H1 (cell line): Measurements from ENCODE around the gene WIPI1. TPM values are rescaled to one million over a fixed set of nuclear protein-coding genes. Genes with fewer than 3 reads are reported as not detected.

Source experiments
- CTCF ChIA-PET: fragments of 300-600 bp; sonication (Branson Sonifier 250); formaldehyde crosslinking; loops from one replicate; lab custom pipeline; 2021; ENCODE audit not compliant: partially characterized antibody; lab: Charles Lee
- POLR2A ChIA-PET: fragments of 300-600 bp; sonication (Branson Sonifier 250); formaldehyde crosslinking; loops from one replicate; lab custom pipeline; 2021; ENCODE audit warnings: inconsistent platforms; ENCODE audit not compliant: partially characterized antibody; lab: Charles Lee
- DNase-seq, 2 experiments: peaks; one replicate each; pipeline versions ENCODE4 v3.0.0 to v3.0.0-alpha.2; 2010 to 2022; ENCODE audit warnings: low spot score in 2 of 2, low read depth in 1 of 2, mixed read lengths in 1 of 2
- FAIRE-seq: peaks from 2 replicates; lab custom pipeline; 2011; peaks lifted over from hg19 to GRCh38; lab: Jason Lieb, UNC
- H2AFZ ChIP-seq: 2 replicates; pipeline ENCODE4 v1.8.1; 2012; ENCODE audit warnings: low read length, inconsistent platforms
- H2AK5ac ChIP-seq: 2 replicates; pipeline ENCODE4 v1.6.1; 2013; ENCODE audit warnings: low read depth, low read length
- H2BK120ac ChIP-seq: replicated peaks from 2 replicates; pipeline ENCODE3; 2013; ENCODE audit warnings: low read depth, low read length, inconsistent platforms
- H2BK12ac ChIP-seq: 2 replicates; pipeline ENCODE4 v1.6.1; 2013; ENCODE audit warnings: low read depth, low read length
- H2BK15ac ChIP-seq: 2 replicates; pipeline ENCODE4 v1.6.1; 2013; ENCODE audit warnings: low read length
- H2BK20ac ChIP-seq: 2 replicates; pipeline ENCODE4 v1.6.1; 2013; ENCODE audit warnings: low read length
- H2BK5ac ChIP-seq: 2 replicates; pipeline ENCODE4 v1.6.1; 2013; ENCODE audit warnings: low read depth, low read length
- H3K14ac ChIP-seq: 2 replicates; pipeline ENCODE4 v1.6.1; 2013; ENCODE audit warnings: inconsistent platforms; ENCODE audit not compliant: insufficient read length
- H3K18ac ChIP-seq: 2 replicates; pipeline ENCODE4 v1.6.1; 2013; ENCODE audit warnings: low read length; ENCODE audit errors: extremely low read depth
- H3K23ac ChIP-seq: 2 replicates; pipeline ENCODE4 v1.6.1; 2013; ENCODE audit warnings: inconsistent platforms; ENCODE audit not compliant: insufficient read length
- H3K23me2 ChIP-seq: 2 replicates; pipeline ENCODE4 v1.6.1; 2013; ENCODE audit warnings: low read depth, low read length
- H3K27ac ChIP-seq: 2 replicates; pipeline ENCODE4 v1.6.1; 2011; ENCODE audit warnings: low read depth, low read length, inconsistent platforms
- H3K27me3 ChIP-seq, 4 experiments: replicated peaks in 1 of 4; 1 replicate in 1 of 4; 2 replicates in 3 of 4; pipeline versions ENCODE4 v1.6.1 to v1.8.1; 2011 to 2013; ENCODE audit warnings: low read length in 3 of 4, mild to moderate bottlenecking in 3 of 4, inconsistent platforms in 2 of 4, mixed read lengths in 2 of 4, moderate library complexity in 1 of 4; ENCODE audit not compliant: control insufficient read depth in 3 of 4, insufficient read depth in 3 of 4; ENCODE audit errors: extremely low read depth in 1 of 4
- H3K36me3 ChIP-seq, 4 experiments: 2 replicates each; pipeline versions ENCODE4 v1.6.1 to v1.8.1; 2011 to 2013; ENCODE audit warnings: mild to moderate bottlenecking in 4 of 4, low read length in 3 of 4, moderate library complexity in 2 of 4, control low read depth in 1 of 4, inconsistent platforms in 1 of 4; ENCODE audit not compliant: insufficient read depth in 4 of 4, control insufficient read depth in 2 of 4
- H3K4ac ChIP-seq: replicated peaks from 2 replicates; pipeline ENCODE3; 2013; ENCODE audit warnings: low read length, low read depth, mixed read lengths, inconsistent platforms; ENCODE audit not compliant: insufficient read length
- H3K4me1 ChIP-seq, 4 experiments: replicated peaks in 1 of 4; 1 replicate in 1 of 4; 2 replicates in 3 of 4; pipeline versions ENCODE4 v1.6.1 to v1.8.1; 2011 to 2013; ENCODE audit warnings: low read length in 3 of 4, inconsistent platforms in 2 of 4, mixed read lengths in 1 of 4; ENCODE audit not compliant: insufficient read depth in 4 of 4, control insufficient read depth in 3 of 4
- H3K4me2 ChIP-seq, 2 experiments: 2 replicates each; pipeline versions ENCODE4 v1.6.1 to v1.8.1; 2011 to 2013; ENCODE audit warnings: low read depth in 2 of 2, low read length in 2 of 2, control low read depth in 1 of 2, inconsistent platforms in 1 of 2, mild to moderate bottlenecking in 1 of 2; ENCODE audit not compliant: insufficient read depth in 1 of 2
- H3K4me3 ChIP-seq, 4 experiments: fragments of 200-600, 300-600 bp in 1 of 4; sonication (generic), shearing (Covaris generic), sonication (Bioruptor Twin) in 1 of 4; 2 replicates each; pipeline versions ENCODE4 v1.5.1 to v1.8.1; 2011 to 2016; ENCODE audit warnings: low read length in 4 of 4, low read depth in 3 of 4, control low read depth in 2 of 4, inconsistent platforms in 2 of 4, mild to moderate bottlenecking in 2 of 4, mixed read lengths in 1 of 4, moderate library complexity in 1 of 4; ENCODE audit not compliant: insufficient read depth in 2 of 4; ENCODE audit errors: extremely low read depth in 1 of 4
- H3K56ac ChIP-seq: replicated peaks from 2 replicates; pipeline ENCODE3; 2013; ENCODE audit warnings: low read depth, mild to moderate bottlenecking, mixed read lengths, low read length, inconsistent platforms; ENCODE audit not compliant: insufficient read length
- H3K79me1 ChIP-seq: 2 replicates; pipeline ENCODE4 v1.6.1; 2013; ENCODE audit warnings: low read depth, low read length, control low read depth
- H3K79me2 ChIP-seq, 2 experiments: 2 replicates each; pipeline versions ENCODE4 v1.6.1 to v1.8.1; 2012 to 2013; ENCODE audit warnings: low read length in 2 of 2, mild to moderate bottlenecking in 2 of 2, inconsistent platforms in 1 of 2; ENCODE audit not compliant: insufficient read depth in 2 of 2, control insufficient read depth in 1 of 2
- H3K9ac ChIP-seq, 4 experiments: replicated peaks in 1 of 4; 1 replicate in 1 of 4; 2 replicates in 3 of 4; pipeline versions ENCODE4 v1.6.1 to v1.8.1; 2011 to 2013; ENCODE audit warnings: low read depth in 3 of 4, low read length in 3 of 4, control low read depth in 2 of 4, mild to moderate bottlenecking in 2 of 4, moderate library complexity in 2 of 4, inconsistent platforms in 1 of 4; ENCODE audit errors: extremely low read depth in 1 of 4
- H3K9me3 ChIP-seq, 2 experiments: 2 replicates each; pipeline versions ENCODE4 v1.6.1 to v1.8.1; 2012 to 2013; ENCODE audit warnings: mild to moderate bottlenecking in 2 of 2, moderate library complexity in 2 of 2, control low read depth in 1 of 2, inconsistent platforms in 1 of 2, low read depth in 1 of 2, low read length in 1 of 2, mixed read lengths in 1 of 2; ENCODE audit not compliant: insufficient read depth in 2 of 2
- H4K20me1 ChIP-seq, 2 experiments: replicated peaks in 1 of 2; 2 replicates each; pipeline versions ENCODE3 to v1.8.1; 2011 to 2013; ENCODE audit warnings: inconsistent platforms in 2 of 2, low read length in 2 of 2, mild to moderate bottlenecking in 1 of 2; ENCODE audit not compliant: insufficient read depth in 2 of 2, control insufficient read depth in 1 of 2
- H4K5ac ChIP-seq: 2 replicates; pipeline ENCODE4 v1.6.1; 2013; ENCODE audit warnings: low read length, low read depth, mixed read lengths, inconsistent platforms; ENCODE audit not compliant: insufficient read length
- H4K8ac ChIP-seq: 2 replicates; pipeline ENCODE4 v1.8.0; 2013; ENCODE audit warnings: mild to moderate bottlenecking, moderate library complexity, low read length, inconsistent platforms; ENCODE audit not compliant: insufficient read depth; ENCODE audit errors: extremely low read depth
- H4K91ac ChIP-seq: replicated peaks from 2 replicates; pipeline ENCODE3; 2013; ENCODE audit warnings: low read length, mixed read lengths, inconsistent platforms; ENCODE audit not compliant: insufficient read length
- BCL11A ChIP-seq, 2 experiments: IDR thresholded peaks; one replicate each; pipeline ENCODE4 v1.6.1; 2011; ENCODE audit warnings: low read depth in 2 of 2, low read length in 2 of 2, mild to moderate bottlenecking in 2 of 2
- EP300 ChIP-seq, 2 experiments: IDR thresholded peaks; 1 replicate in 1 of 2; 2 replicates in 1 of 2; pipeline ENCODE4 v1.6.1; 2011 to 2012; ENCODE audit warnings: low read depth in 2 of 2, low read length in 2 of 2, mild to moderate bottlenecking in 2 of 2, borderline replicate concordance in 1 of 2, inconsistent platforms in 1 of 2, moderate library complexity in 1 of 2
- GTF2F1 ChIP-seq: IDR thresholded peaks from 2 replicates; pipeline ENCODE4 v1.6.1; 2012; ENCODE audit warnings: low read depth, low read length, improper control_type of control experiment, borderline replicate concordance
- HDAC6 ChIP-seq: IDR thresholded peaks from one replicate; pipeline ENCODE4 v1.7.1; 2012; ENCODE audit warnings: low read depth, mild to moderate bottlenecking, inconsistent platforms, low read length, moderate library complexity
- KDM5A ChIP-seq: fragments of 200-600 bp; IDR thresholded peaks from 2 replicates; pipeline ENCODE4 v1.7.1; 2012; ENCODE audit warnings: mild to moderate bottlenecking, low read length, inconsistent platforms, mixed read lengths
- NRF1 ChIP-seq: IDR thresholded peaks from 2 replicates; pipeline ENCODE4 v1.6.1; 2011; ENCODE audit warnings: mild to moderate bottlenecking, low read depth, low read length, improper control_type of control experiment
- PHF8 ChIP-seq: fragments of 200-600 bp; sonication (generic); conservative IDR thresholded peaks from 2 replicates; pipeline ENCODE4 v1.7.1; 2012; ENCODE audit warnings: low read depth, mild to moderate bottlenecking, inconsistent platforms, low read length, moderate library complexity
- POLR2AphosphoS5 ChIP-seq: IDR thresholded peaks from 2 replicates; pipeline ENCODE4 v1.6.1; 2011; ENCODE audit warnings: low read depth, low read length
- SIX5 ChIP-seq: IDR thresholded peaks from 2 replicates; pipeline ENCODE4 v1.6.1; 2011; ENCODE audit warnings: mild to moderate bottlenecking, low read depth, low read length
- SP1 ChIP-seq: IDR thresholded peaks from 2 replicates; pipeline ENCODE4 v1.6.1; 2011; ENCODE audit warnings: low read depth, low read length
- WGBS, 2 experiments: shearing (Covaris generic) in 1 of 2; methylation state at CpG; one replicate each; pipeline versions ENCODE4 v1.1.6 to v1.1.7; 2013 to 2015; ENCODE audit warnings: low lambda C conversion rate in 2 of 2, mixed read lengths in 2 of 2, inconsistent platforms in 1 of 2, low coverage in 1 of 2, missing lambda C conversion rate in 1 of 2; ENCODE audit not compliant: insufficient replicate concordance in 2 of 2, insufficient coverage in 1 of 2, insufficient read length in 1 of 2; ENCODE audit errors: extremely low coverage in 1 of 2, missing lambda C conversion rate in 1 of 2; 5-methylcytosine and 5-hydroxymethylcytosine counted together
- polyA plus RNA-seq, 7 experiments: library from polyadenylated mRNA; depleted of rRNA in 3 of 7; stranded (reverse) in 5 of 7; unstranded in 2 of 7; fragments of >200 nt in 5 of 7; fragments of 200-250 nt in 2 of 7; gene quantifications; 1 replicate in 5 of 7; 2 replicates in 1 of 7; 4 replicates in 1 of 7; pipeline versions ENCODE4 v1.2.1 to v1.2.3, GENCODE V29; 2011 to 2013; ENCODE audit warnings: missing spikeins in 2 of 7, mixed read lengths in 2 of 7
- total RNA-seq: library from RNA; stranded (reverse); fragmentation: NEBNext Ultra II Directional; extraction: Animal tissue kit (Norgen Biotek cat#: 25700); gene quantifications from 2 replicates; pipeline ENCODE4 v1.2.1, GENCODE V29; 2021
- TF ChIP-seq, protein P1 (sequence below): IDR thresholded peaks from 2 replicates; pipeline ENCODE4 v1.6.1; 2012; ENCODE audit warnings: inconsistent platforms

Gene WIPI1
- total and polyA plus RNA-seq, 2 of the 8 experiments (the other 6 are each of a cell fraction or from before 2014, with no cell fraction given) = 16.6 to 17.4 TPM

DNA sequence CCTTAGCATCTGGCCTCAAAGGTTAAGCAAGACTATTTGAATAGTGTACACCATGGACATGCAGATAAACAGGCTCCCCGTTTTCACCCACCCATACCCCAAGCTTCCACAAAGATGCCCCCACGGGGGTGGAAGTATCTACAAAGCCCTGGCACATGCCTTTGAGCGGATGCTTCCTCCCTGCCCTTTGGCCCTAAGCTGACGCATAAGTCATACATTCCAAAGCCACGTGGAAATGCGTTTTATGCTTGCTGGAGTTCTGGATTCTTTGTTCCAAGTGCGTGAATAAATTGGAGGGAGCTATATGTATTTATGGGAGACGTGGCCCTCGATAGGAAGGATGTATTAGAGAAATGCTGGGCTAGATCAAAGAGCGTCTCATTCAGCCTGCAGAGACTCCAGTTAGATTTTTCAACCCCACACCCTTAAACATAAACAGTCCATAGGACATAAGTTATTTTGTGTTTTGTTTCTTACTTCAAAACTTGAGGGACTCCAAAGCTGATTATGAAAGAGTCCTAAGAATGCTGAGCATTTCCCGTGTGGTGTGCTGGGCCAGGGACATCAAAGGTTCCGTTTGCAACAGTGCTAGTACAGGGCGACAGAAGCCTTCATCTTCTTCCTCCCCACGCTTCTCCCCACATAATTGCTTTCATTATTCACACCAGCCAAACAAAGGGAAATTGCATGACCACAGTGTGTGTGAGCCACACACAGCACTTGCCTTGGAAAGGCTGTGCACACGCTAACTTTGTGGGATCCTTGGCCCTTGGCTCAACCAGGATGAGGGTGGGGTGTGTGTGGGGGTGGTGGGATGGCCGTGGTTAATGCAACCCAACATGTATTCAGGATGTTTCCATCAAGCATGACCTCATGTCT, 73.6 kb downstream of the WIPI1 start:
- H3K4me3 ChIP-seq = no peak overlapping the region
- no peak overlapping the region for H2AFZ ChIP-seq
- FAIRE-seq (no peak), DNase-seq (no peak)
- no peak overlapping the region for H3K23ac ChIP-seq
- H2AK5ac ChIP-seq = peak overlapping the region; percentile 72; the same call in 1 of the 2 replicates
- H3K18ac ChIP-seq = no peak overlapping the region
- H3K27ac ChIP-seq = no peak overlapping the region
- no peak overlapping the region for H4K5ac ChIP-seq
- H4K8ac ChIP-seq = no peak overlapping the region; the same call in 1 of the 2 replicates
- no peaks in the 10 kb centered on the region for H3K36me3 ChIP-seq
- H3K56ac ChIP-seq = no peak overlapping the region
- no peak overlapping the region for H3K14ac ChIP-seq
- H2BK12ac ChIP-seq = no peak overlapping the region
- H3K23me2 ChIP-seq = no peaks in the 10 kb centered on the region
- H2BK120ac ChIP-seq = no peak overlapping the region
- peak overlapping the region; percentile 67; the same call in 1 of the 2 replicates for H2BK5ac ChIP-seq
- no peaks in the 10 kb centered on the region; a peak in 1 of 7 replicates for H3K27me3 ChIP-seq
- 89% methylated on average over 16 of the region's 16 CpGs; no CpG with 5 or more reads in 1 of the 2 experiments for WGBS, 2 experiments
- H3K79me2 ChIP-seq = no peaks in the 10 kb centered on the region
- H3K4me1 ChIP-seq = peaks cover 2 to 5% (median 4%) of the 10 kb centered on the region in 4 experiments; a peak in 6 of 7 replicates
- no peak overlapping the region for H2BK15ac ChIP-seq
- no peaks in the 10 kb centered on the region for H4K20me1 ChIP-seq
- H2BK20ac ChIP-seq = no peak overlapping the region
- no peak overlapping the region for H3K9ac ChIP-seq
- H3K9me3 ChIP-seq = no peaks in the 10 kb centered on the region
- POLR2A ChIA-PET = no interaction called here
- no peak overlapping the region for H3K4me2 ChIP-seq
- H3K79me1 ChIP-seq = no peaks in the 10 kb centered on the region
- no peak overlapping the region for H3K4ac ChIP-seq
- no peak overlapping the region for H4K91ac ChIP-seq
- CTCF ChIA-PET = interaction anchor here (0.6 to 2.9 kb wide), 7 partner anchors 16 to 1154 kb away, joined by 3 to 25 read pairs (median 3); no protein-coding TSS in a partner anchor
- TF ChIP-seq NRF1 (no peak), KDM5A (no peak), SIX5 (no peak), EP300 (IDR thresholded peaks at IDR 0.05; ENCODE audit: borderline replicate concordance in 1 of 2, low read depth in 2 of 2, low read length in 2 of 2) (no peak), PHF8 (no peak), SP1 (no peak), GTF2F1 (no peak), BCL11A (IDR thresholded peaks at IDR 0.05; ENCODE audit: low read depth in 2 of 2, low read length in 2 of 2) (no peak), HDAC6 (no peak), POLR2AphosphoS5 (no peak)
- TF ChIP-seq, protein P1, sequence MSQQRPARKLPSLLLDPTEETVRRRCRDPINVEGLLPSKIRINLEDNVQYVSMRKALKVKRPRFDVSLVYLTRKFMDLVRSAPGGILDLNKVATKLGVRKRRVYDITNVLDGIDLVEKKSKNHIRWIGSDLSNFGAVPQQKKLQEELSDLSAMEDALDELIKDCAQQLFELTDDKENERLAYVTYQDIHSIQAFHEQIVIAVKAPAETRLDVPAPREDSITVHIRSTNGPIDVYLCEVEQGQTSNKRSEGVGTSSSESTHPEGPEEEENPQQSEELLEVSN = no peak
